Esophagus squamous epithelium (tissue), 4 donors: ENCODE data around the gene RPS8.
"Not testable (repeated sequence)": the region's sequence is repeated elsewhere in the genome, so short reads cannot be mapped to it uniquely, and the experiment has no call there.

ENCODE experiments used
- CTCF ChIP-seq, 6 experiments: fragments of 450-650 bp in 4 of 6; fragments of 200-600 bp in 2 of 6; sonication (generic) in 2 of 6; IDR thresholded peaks; one replicate each; pipeline ENCODE4 v1.5.1; 2016 to 2019; ENCODE audit warnings: antibody characterized with exemption in 6 of 6, mild to moderate bottlenecking in 4 of 6, moderate library complexity in 4 of 6
- POLR2A ChIP-seq, 4 donors: fragments of 450-650 bp; IDR thresholded peaks; one replicate each; pipeline ENCODE4 v1.6.1; 2017; ENCODE audit warnings: antibody characterized with exemption in 4 of 4, mild to moderate bottlenecking in 4 of 4, moderate library complexity in 3 of 4

GRCh38 chr1:44824392-44824791 lies 49.1 kb downstream of the RPS8 start:
- not testable (repeated sequence) for TF ChIP-seq CTCF, POLR2A (IDR thresholded peaks at IDR 0.05)
